ENCODE data around the gene NCEH1. TPM values are rescaled to one million over a fixed set of nuclear protein-coding genes. Genes with fewer than 3 reads are reported as not detected.
A peak's percentile ranks its signal among the peaks of the same experiment; 100 is the strongest.

NCEH1 gene
- total RNA-seq, 4 donors from 2014 or later: 4.5 to 9.3 (median 6.1) TPM

DNA sequence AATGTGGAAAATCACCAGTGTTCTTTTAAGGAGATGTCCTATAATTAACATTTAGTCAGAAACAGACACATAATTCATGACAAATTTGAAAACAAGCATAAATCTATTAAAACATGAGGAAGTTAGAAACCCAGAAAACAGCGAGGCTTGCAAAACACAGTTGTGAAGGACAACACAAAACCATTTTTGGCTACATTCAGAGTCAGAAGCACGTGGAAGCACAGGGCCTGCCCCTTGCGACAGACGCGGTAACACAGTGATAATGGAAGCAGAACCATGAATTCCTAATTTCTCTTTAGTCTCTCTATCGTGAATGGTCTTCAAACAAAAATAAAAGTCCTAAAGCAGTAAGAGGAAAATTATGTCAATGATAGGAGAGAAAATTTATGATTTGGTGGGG, 12.2 kb downstream of the NCEH1 start:
- WGBS, 2 donors (ENCODE audit: low coverage in 1 of 2): 69 to 85% methylated on average over 6 of the region's 6 CpGs

DNA sequence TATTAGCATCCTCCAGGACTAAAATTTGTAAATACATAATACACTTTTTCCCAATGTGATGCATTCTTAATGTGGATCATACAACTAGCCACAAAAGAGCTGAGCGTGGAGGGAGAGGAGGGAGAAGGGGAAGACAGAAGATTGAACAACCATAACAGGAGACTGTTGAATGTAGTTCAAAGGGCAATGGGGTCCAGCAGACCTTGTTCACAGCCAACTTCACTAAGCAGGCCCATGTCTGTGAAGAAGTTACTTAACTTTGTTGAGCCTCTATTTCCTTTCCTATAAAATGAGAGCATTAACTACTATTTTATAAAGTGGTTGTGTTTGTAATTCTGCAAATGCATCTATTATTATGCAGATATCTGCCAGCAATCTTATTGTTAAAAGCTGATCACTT, 13.3 kb downstream of the NCEH1 start:
- TF ChIP-seq, protein P1, sequence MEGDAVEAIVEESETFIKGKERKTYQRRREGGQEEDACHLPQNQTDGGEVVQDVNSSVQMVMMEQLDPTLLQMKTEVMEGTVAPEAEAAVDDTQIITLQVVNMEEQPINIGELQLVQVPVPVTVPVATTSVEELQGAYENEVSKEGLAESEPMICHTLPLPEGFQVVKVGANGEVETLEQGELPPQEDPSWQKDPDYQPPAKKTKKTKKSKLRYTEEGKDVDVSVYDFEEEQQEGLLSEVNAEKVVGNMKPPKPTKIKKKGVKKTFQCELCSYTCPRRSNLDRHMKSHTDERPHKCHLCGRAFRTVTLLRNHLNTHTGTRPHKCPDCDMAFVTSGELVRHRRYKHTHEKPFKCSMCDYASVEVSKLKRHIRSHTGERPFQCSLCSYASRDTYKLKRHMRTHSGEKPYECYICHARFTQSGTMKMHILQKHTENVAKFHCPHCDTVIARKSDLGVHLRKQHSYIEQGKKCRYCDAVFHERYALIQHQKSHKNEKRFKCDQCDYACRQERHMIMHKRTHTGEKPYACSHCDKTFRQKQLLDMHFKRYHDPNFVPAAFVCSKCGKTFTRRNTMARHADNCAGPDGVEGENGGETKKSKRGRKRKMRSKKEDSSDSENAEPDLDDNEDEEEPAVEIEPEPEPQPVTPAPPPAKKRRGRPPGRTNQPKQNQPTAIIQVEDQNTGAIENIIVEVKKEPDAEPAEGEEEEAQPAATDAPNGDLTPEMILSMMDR (IDR thresholded peaks at IDR 0.05): no peak
- no peak for TF ChIP-seq POLR2AphosphoS5 (IDR thresholded peaks at IDR 0.05)
- no peak for TF ChIP-seq EP300 (IDR thresholded peaks at IDR 0.05)
- no peak for TF ChIP-seq POLR2A (IDR thresholded peaks at IDR 0.05)
- Histone ChIP-seq H3K27me3 (no peaks in the 10 kb centered on the region), H3K27ac (no peak overlapping the region), H3K36me3 (no peaks in the 10 kb centered on the region), H3K9me3 (no peaks in the 10 kb centered on the region), H3K4me3 (no peak overlapping the region), H3K4me1 (peaks cover 0 to 20% (median 0%) of the 10 kb centered on the region in 3 donors)
- WGBS, 2 donors (ENCODE audit: low coverage in 1 of 2): 33 to 83% methylated on average over 1 of the region's 1 CpG
- no peak for ATAC-seq

More for the DNA sequence above, 12.2 kb downstream of the NCEH1 start:
- no peaks in the 10 kb centered on the region for H3K9me3 ChIP-seq
- H3K4me3 ChIP-seq: no peak overlapping the region
- H3K27me3 ChIP-seq: no peaks in the 10 kb centered on the region
- H3K27ac ChIP-seq: peak overlapping the region in 1 of 4 donors; percentile 40
- peaks cover 0 to 14% (median 0%) of the 10 kb centered on the region in 3 donors for H3K4me1 ChIP-seq
- TF ChIP-seq EP300 (IDR thresholded peaks at IDR 0.05): no peak
- H3K36me3 ChIP-seq: no peaks in the 10 kb centered on the region
- ATAC-seq: no peak

DNA sequence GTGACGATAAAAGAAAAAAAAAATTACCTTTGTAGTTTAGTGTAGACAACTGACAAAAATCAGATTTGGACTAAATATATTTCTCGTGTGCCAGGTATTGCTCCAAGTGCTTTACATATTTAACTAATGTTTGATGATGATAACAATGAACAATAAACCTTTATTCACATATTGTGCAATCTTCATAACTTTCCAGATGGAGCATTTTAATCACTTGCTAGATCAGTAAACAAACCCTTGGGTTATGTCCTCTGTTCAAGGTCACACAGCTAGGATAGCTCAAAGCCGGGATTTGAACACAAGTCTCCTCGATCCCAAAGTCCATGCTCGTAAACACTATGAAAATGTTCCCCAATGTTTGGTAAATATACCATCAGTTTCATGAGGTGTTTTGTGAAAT, 14.5 kb downstream of the NCEH1 start:
- WGBS, 2 donors (ENCODE audit: low coverage in 1 of 2): 87 to 92% methylated on average over 5 of the region's 5 CpGs
- Histone ChIP-seq H3K4me3 (no peak overlapping the region), H3K27ac (no peak overlapping the region), H3K4me1 (peaks cover 0 to 32% (median 0%) of the 10 kb centered on the region in 3 donors), H3K9me3 (no peaks in the 10 kb centered on the region), H3K36me3 (no peaks in the 10 kb centered on the region), H3K27me3 (no peaks in the 10 kb centered on the region)
- TF ChIP-seq EP300 (IDR thresholded peaks at IDR 0.05) (no peak), POLR2A (IDR thresholded peaks at IDR 0.05) (no peak), POLR2AphosphoS5 (IDR thresholded peaks at IDR 0.05) (no peak)
- TF ChIP-seq, protein P1 (IDR thresholded peaks at IDR 0.05): no peak
- ATAC-seq: no peak

DNA sequence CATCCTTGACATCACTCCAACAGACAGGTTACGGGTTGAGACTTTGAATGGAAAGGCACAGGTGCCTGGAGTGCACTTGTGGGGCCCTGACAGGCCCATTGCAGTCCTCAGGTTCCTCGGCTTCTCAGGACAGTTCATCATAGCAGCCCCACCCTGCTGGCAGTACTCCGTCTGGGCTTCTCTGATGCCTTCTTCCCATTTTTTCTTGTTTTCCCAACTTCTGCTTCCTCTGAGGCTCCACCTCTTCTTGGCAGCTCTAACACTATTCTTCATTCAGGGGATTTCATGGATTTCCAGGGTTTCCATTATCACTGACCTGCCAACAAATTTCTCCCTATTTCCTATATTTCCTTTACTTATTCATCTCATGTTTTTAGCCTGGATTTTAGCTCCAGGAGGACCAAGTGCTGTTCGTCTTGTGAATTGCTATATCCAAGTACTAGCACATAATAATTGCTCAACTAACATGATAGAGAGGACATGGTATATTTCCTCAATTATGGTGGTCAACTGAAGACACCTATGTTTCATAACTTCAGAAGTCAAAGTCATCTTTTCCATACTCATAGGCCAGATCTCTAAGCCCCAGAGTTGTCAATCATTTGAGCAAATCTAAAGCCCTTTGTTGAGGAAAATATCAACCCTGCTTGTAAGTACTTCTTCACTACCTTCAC, 16.2 kb downstream of the NCEH1 start:
- H3K4me3 ChIP-seq: no peak overlapping the region
- 75 to 94% methylated on average over 2 to 4 of the region's 4 CpGs for WGBS, 2 donors (ENCODE audit: low coverage in 1 of 2)

DNA sequence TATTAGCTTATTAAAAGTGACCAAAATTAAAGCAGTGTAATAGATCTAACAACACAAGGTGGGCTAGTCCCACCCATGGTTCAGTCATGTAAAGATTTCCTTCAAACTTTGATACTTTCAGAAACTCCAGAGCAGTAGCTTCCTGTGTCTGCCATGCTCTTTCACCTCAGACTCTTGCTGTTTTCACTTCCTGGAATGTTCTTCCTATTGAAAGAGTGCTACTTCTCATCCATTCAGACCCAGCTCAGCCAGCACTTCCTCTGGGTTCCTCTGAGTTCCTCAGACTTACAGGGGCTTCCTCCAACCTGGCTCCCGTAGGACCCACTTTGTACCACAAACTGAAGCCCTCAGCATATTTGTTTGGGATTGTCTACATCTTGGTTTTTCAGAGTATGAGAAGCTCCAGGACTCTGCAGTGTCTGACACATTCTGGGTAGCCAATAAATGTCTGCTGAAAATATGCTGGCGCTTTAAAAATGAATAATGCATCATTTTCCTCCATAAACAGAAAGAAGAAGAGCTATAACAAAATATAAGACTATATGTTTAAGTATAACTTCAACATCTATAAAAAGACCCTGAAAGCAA, 18.0 kb downstream of the NCEH1 start:
- no peaks in the 10 kb centered on the region for H3K36me3 ChIP-seq
- H3K27ac ChIP-seq: peak overlapping the region in 1 of 4 donors; percentile 18
- TF ChIP-seq EP300 (IDR thresholded peaks at IDR 0.05): no peak
- TF ChIP-seq, protein P1 (IDR thresholded peaks at IDR 0.05): no peak
- TF ChIP-seq POLR2A (IDR thresholded peaks at IDR 0.05): no peak
- no peak for TF ChIP-seq POLR2AphosphoS5 (IDR thresholded peaks at IDR 0.05)
- WGBS, 2 donors (ENCODE audit: low coverage in 1 of 2): 83 to 91% methylated on average over 1 to 2 of the region's 2 CpGs
- ATAC-seq: no peak
- no peaks in the 10 kb centered on the region for H3K27me3 ChIP-seq
- no peaks in the 10 kb centered on the region for H3K9me3 ChIP-seq
- H3K4me1 ChIP-seq: peaks cover 0 to 32% (median 0%) of the 10 kb centered on the region in 3 donors
- no peak overlapping the region for H3K4me3 ChIP-seq

More for the DNA sequence above, 16.2 kb downstream of the NCEH1 start:
- peaks cover 0 to 35% (median 0%) of the 10 kb centered on the region in 3 donors for H3K4me1 ChIP-seq
- no peak overlapping the region for H3K27ac ChIP-seq
- ATAC-seq: no peak
- no peaks in the 10 kb centered on the region for H3K9me3 ChIP-seq
- TF ChIP-seq, protein P1 (IDR thresholded peaks at IDR 0.05): no peak
- no peak for TF ChIP-seq POLR2AphosphoS5 (IDR thresholded peaks at IDR 0.05)
- TF ChIP-seq POLR2A (IDR thresholded peaks at IDR 0.05): no peak
- TF ChIP-seq EP300 (IDR thresholded peaks at IDR 0.05): no peak
- no peaks in the 10 kb centered on the region for H3K36me3 ChIP-seq
- no peaks in the 10 kb centered on the region for H3K27me3 ChIP-seq
